GM23338 (cell line): ENCODE measurements around the gene RSU1. TPM values are rescaled to one million over a fixed set of nuclear protein-coding genes. Genes with fewer than 3 reads are reported as not detected.
"Not testable (repeated sequence)": the region's sequence is repeated elsewhere in the genome, so short reads cannot be mapped to it uniquely, and the experiment has no call there.

Experiments used
- ATAC-seq: fragments of 200-7000 bp; cut with Tn5 transposase; 3 replicates; pipeline ENCODE4 v1.9.1; 2020
- DNase-seq: peaks from one replicate; pipeline ENCODE4 v3.0.0-alpha.2; 2015; ENCODE audit warnings: low spot score
- H2AFZ ChIP-seq: fragments of 200-600 bp; sonication (generic); 2 replicates; pipeline ENCODE4 v1.8.0; 2016; ENCODE audit warnings: antibody characterized with exemption, mild to moderate bottlenecking, moderate library complexity
- H3F3A ChIP-seq: fragments of 200-600 bp; sonication (generic); replicated peaks from 2 replicates; pipeline ENCODE4 v1.8.0; 2017; ENCODE audit warnings: antibody characterized with exemption, mixed run types, low read depth
- H3K27ac ChIP-seq: fragments of 200-600 bp; sonication (generic); 2 replicates; pipeline ENCODE4 v1.6.1; 2016; ENCODE audit warnings: low read depth
- H3K27me3 ChIP-seq: fragments of 200-600 bp; sonication (generic); 2 replicates; pipeline ENCODE4 v1.8.0; 2016; ENCODE audit warnings: mild to moderate bottlenecking, mixed run types, moderate library complexity; ENCODE audit not compliant: insufficient read depth
- H3K36me3 ChIP-seq: fragments of 200-600 bp; sonication (generic); 2 replicates; pipeline ENCODE4 v1.8.0; 2016; ENCODE audit warnings: mild to moderate bottlenecking; ENCODE audit not compliant: insufficient read depth
- H3K4me1 ChIP-seq: fragments of 200-600 bp; sonication (generic); 2 replicates; pipeline ENCODE4 v1.8.0; 2016; ENCODE audit warnings: mild to moderate bottlenecking, moderate library complexity; ENCODE audit not compliant: insufficient read depth
- H3K4me2 ChIP-seq: fragments of 200-600 bp; sonication (generic); 2 replicates; pipeline ENCODE4 v1.7.1; 2017; ENCODE audit warnings: mixed run types
- H3K4me3 ChIP-seq: fragments of 200-600 bp; sonication (generic); 2 replicates; pipeline ENCODE4 v1.6.1; 2016; ENCODE audit warnings: mixed run types
- H3K79me2 ChIP-seq: fragments of 200-600 bp; sonication (generic); replicated peaks from 2 replicates; pipeline ENCODE4 v1.8.0; 2017; ENCODE audit warnings: mild to moderate bottlenecking; ENCODE audit not compliant: insufficient read depth
- H3K9me2 ChIP-seq: fragments of 200-600 bp; sonication (generic); 2 replicates; pipeline ENCODE4 v1.8.0; 2017; ENCODE audit not compliant: insufficient read depth
- H4K20me1 ChIP-seq: fragments of 200-600 bp; sonication (generic); replicated peaks from 2 replicates; pipeline ENCODE4 v1.8.0; 2017; ENCODE audit warnings: mild to moderate bottlenecking; ENCODE audit not compliant: insufficient read depth
- H3K27ac Mint-ChIP-seq: 2 replicates; pipeline ENCODE4 v1.8.0; 2020; ENCODE audit warnings: inconsistent platforms, mild to moderate bottlenecking, moderate library complexity, mixed read lengths
- H3K27me3 Mint-ChIP-seq: 3 replicates; pipeline ENCODE4 v1.8.0; 2022; ENCODE audit warnings: low read depth, mild to moderate bottlenecking, moderate library complexity, mixed read lengths, inconsistent platforms; ENCODE audit not compliant: insufficient read depth, poor library complexity
- H3K36me3 Mint-ChIP-seq: 3 replicates; pipeline ENCODE4 v1.8.0; 2021; ENCODE audit warnings: low read depth, mild to moderate bottlenecking, inconsistent platforms, moderate library complexity, mixed read lengths
- H3K4me1 Mint-ChIP-seq: 3 replicates; pipeline ENCODE4 v1.8.0; 2020; ENCODE audit warnings: mild to moderate bottlenecking, inconsistent platforms, mixed read lengths
- H3K4me3 Mint-ChIP-seq: 3 replicates; pipeline ENCODE4 v1.8.0; 2021; ENCODE audit warnings: moderate library complexity, mild to moderate bottlenecking, inconsistent platforms, mixed read lengths
- H3K9me3 Mint-ChIP-seq: 3 replicates; pipeline ENCODE4 v1.8.0; 2020; ENCODE audit warnings: moderate library complexity, mild to moderate bottlenecking, inconsistent platforms, mixed read lengths
- CTCF ChIP-seq, 2 experiments: fragments of 200-600 bp in 1 of 2; sonication (generic) in 1 of 2; conservative IDR thresholded peaks; 2 replicates each; pipeline versions ENCODE4 v1.5.1 to v1.6.1; 2016 to 2017; ENCODE audit warnings: antibody characterized with exemption in 2 of 2, low read depth in 2 of 2, mild to moderate bottlenecking in 2 of 2, moderate library complexity in 1 of 2
- ETS1 ChIP-seq: IDR thresholded peaks from 2 replicates; pipeline ENCODE4 v1.6.1; 2016; ENCODE audit warnings: antibody characterized with exemption
- EZH2 ChIP-seq: fragments of 200-600 bp; sonication (generic); IDR thresholded peaks from one replicate; pipeline ENCODE4 v1.8.0; 2017; ENCODE audit warnings: antibody characterized with exemption, mild to moderate bottlenecking, low read depth; ENCODE audit not compliant: unreplicated experiment
- EZH2phosphoT487 ChIP-seq: fragments of 200-600 bp; sonication (generic); IDR thresholded peaks from one replicate; pipeline ENCODE4 v1.8.1; 2018; ENCODE audit warnings: antibody characterized with exemption; ENCODE audit not compliant: unreplicated experiment
- JUNB ChIP-seq: IDR thresholded peaks from one replicate; pipeline ENCODE4 v1.6.1; 2016; ENCODE audit warnings: antibody characterized with exemption; ENCODE audit not compliant: unreplicated experiment
- NANOG ChIP-seq: IDR thresholded peaks from 2 replicates; pipeline ENCODE4 v1.6.1; 2016; ENCODE audit warnings: antibody characterized with exemption, borderline replicate concordance
- POLR2AphosphoS5 ChIP-seq: IDR thresholded peaks from 2 replicates; pipeline ENCODE4 v1.6.1; 2016; ENCODE audit warnings: antibody characterized with exemption, low read depth
- REST ChIP-seq: IDR thresholded peaks from one replicate; pipeline ENCODE4 v1.6.1; 2018; ENCODE audit warnings: antibody characterized with exemption; ENCODE audit not compliant: unreplicated experiment
- ZNF114 ChIP-seq: fragments of 250-450 bp; sonication (Bioruptor Pico); IDR thresholded peaks from 2 replicates; pipeline ENCODE4 v1.5.0; 2020; ENCODE audit warnings: mild to moderate bottlenecking, moderate library complexity
- polyA plus RNA-seq: library from polyadenylated mRNA; unstranded; fragments of >200 nt; fragmentation: Nextera tagmentation; extraction: Ambion mirVana; gene quantifications from 2 replicates; pipeline ENCODE4 v1.2.1, GENCODE V29; 2016
- total RNA-seq: library from RNA; depleted of rRNA; stranded (reverse); fragments of >200 nt; shearing (Covaris generic); gene quantifications from 2 replicates; pipeline ENCODE4 v1.2.3, GENCODE V29; 2014

RSU1 gene
- total and polyA plus RNA-seq, 2 experiments from 2014 or later = 62.7 to 96.2 TPM

GRCh38 chr10:16756561-16757221 is 60.5 kb downstream of the RSU1 start (continued):
- TF ChIP-seq NANOG = no peak
- no peak for TF ChIP-seq JUNB
- TF ChIP-seq CTCF (conservative IDR thresholded peaks at IDR 0.05; ENCODE audit: low read depth in 2 of 2) = no peak

- H3K27ac ChIP-seq = no peak overlapping the region
- H3K9me2 ChIP-seq = no peaks in the 10 kb centered on the region
- Mint-ChIP-seq H3K27me3 (no peaks in the 10 kb centered on the region), H3K4me3 (no peak overlapping the region), H3K27ac (no peak overlapping the region), H3K9me3 (no peaks in the 10 kb centered on the region), H3K36me3 (peaks cover 20% of the 10 kb centered on the region), H3K4me1 (peaks cover 2% of the 10 kb centered on the region; the same call in 2 of the 3 replicates)
- H3K36me3 ChIP-seq = no peaks in the 10 kb centered on the region
- H4K20me1 ChIP-seq = no peaks in the 10 kb centered on the region; the same call in 1 of the 2 replicates
- no peaks in the 10 kb centered on the region for H3F3A ChIP-seq
- TF ChIP-seq ZNF114 (CRISPR knock-in tag) (no peak), JUNB (no peak), EZH2phosphoT487 (no peak), POLR2AphosphoS5 (no peak), REST (no peak), EZH2 (no peak), ETS1 (no peak), CTCF (conservative IDR thresholded peaks at IDR 0.05; ENCODE audit: low read depth in 2 of 2) (no peak)
- no peak for ATAC-seq
- no peak overlapping the region for H3K4me3 ChIP-seq
- H3K79me2 ChIP-seq = no peaks in the 10 kb centered on the region; the same call in 1 of the 2 replicates
- no peak overlapping the region for H2AFZ ChIP-seq
- no peaks in the 10 kb centered on the region for H3K27me3 ChIP-seq
- DNase-seq = no peak
- H3K4me2 ChIP-seq = no peak overlapping the region
- H3K4me1 ChIP-seq = no peaks in the 10 kb centered on the region
Measured at GRCh38 chr10:16754765-16755164, 62.5 kb downstream of the RSU1 start.

GRCh38 chr10:16752849-16753248 is 64.4 kb downstream of the RSU1 start:
- not testable (repeated sequence) for H3K27me3 Mint-ChIP-seq, DNase-seq, H3K36me3 ChIP-seq, H3K79me2 ChIP-seq, H3K27me3 ChIP-seq, H4K20me1 ChIP-seq, H3K4me1 Mint-ChIP-seq, H3K4me3 ChIP-seq, H3F3A ChIP-seq, H3K9me2 ChIP-seq, H3K27ac ChIP-seq, H3K9me3 Mint-ChIP-seq, H2AFZ ChIP-seq, H3K4me1 ChIP-seq, H3K4me3 Mint-ChIP-seq, H3K4me2 ChIP-seq, H3K27ac Mint-ChIP-seq, ATAC-seq
- peaks cover 15% of the 10 kb centered on the region for H3K36me3 Mint-ChIP-seq
